AG08395 (cell line): Measurements from ENCODE around the gene ABHD12.
"Not testable (repeated sequence)": the region's sequence is repeated elsewhere in the genome, so short reads cannot be mapped to it uniquely, and the experiment has no call there.

Source experiments
- DNase-seq: peaks from one replicate; pipeline ENCODE4 v3.0.0; 2012; ENCODE audit warnings: mixed read lengths, low spot score

The ABHD12 gene

GRCh38 chr20:25390538-25391528, at the start of gene ABHD12:
ABHD12 (minus strand) TSS chr20:25390835; CDS start chr20:25390703, 132 bp downstream.
- peak; percentile 97 for DNase-seq

GRCh38 chr20:25439328-25439727, 48.7 kb upstream of the ABHD12 start:
- DNase-seq: no peak

- no peak for DNase-seq
These were observed 46.5 kb upstream of the ABHD12 start for GRCh38 chr20:25437153-25437581.

GRCh38 chr20:25424536-25424935, 33.9 kb upstream of the ABHD12 start:
- DNase-seq: no peak

GRCh38 chr20:25422032-25422431, 31.4 kb upstream of the ABHD12 start:
- no peak for DNase-seq

- DNase-seq: no peak
These were observed 30.5 kb upstream of the ABHD12 start for GRCh38 chr20:25421102-25421501.

- no peak for DNase-seq
These were observed 28.1 kb upstream of the ABHD12 start for GRCh38 chr20:25418776-25419175.

- no peak for DNase-seq
These were observed 18.3 kb upstream of the ABHD12 start for GRCh38 chr20:25408890-25409289.

GRCh38 chr20:25408170-25408547, 17.5 kb upstream of the ABHD12 start:
- DNase-seq: no peak

GRCh38 chr20:25407311-25408169, 16.9 kb upstream of the ABHD12 start, which contains the start of gene GINS1:
GINS1 (plus strand) TSS chr20:25407673; CDS start chr20:25407821, 148 bp downstream.
- peak; percentile 95 for DNase-seq

GRCh38 chr20:25402583-25402982, 11.9 kb upstream of the ABHD12 start:
- no peak for DNase-seq

- not testable (repeated sequence) for DNase-seq
These were observed 9.7 kb upstream of the ABHD12 start for GRCh38 chr20:25400291-25400732.

- peak; percentile 76 for DNase-seq
These were observed 8.4 kb upstream of the ABHD12 start for GRCh38 chr20:25399037-25399430.

GRCh38 chr20:25398376-25399036, 7.9 kb upstream of the ABHD12 start:
- DNase-seq: no peak

- DNase-seq: no peak
These were observed 7.2 kb upstream of the ABHD12 start for GRCh38 chr20:25397821-25398220.

- DNase-seq: no peak
These were observed 6.5 kb upstream of the ABHD12 start for GRCh38 chr20:25397096-25397495.

- DNase-seq: no peak
These were observed 4.4 kb upstream of the ABHD12 start for GRCh38 chr20:25394996-25395395.

- DNase-seq: no peak
These were observed 3.6 kb upstream of the ABHD12 start for GRCh38 chr20:25394276-25394675.

GRCh38 chr20:25389858-25390537, 637 bp downstream of the ABHD12 start:
- peak; percentile 14 for DNase-seq

- peak; percentile 33 for DNase-seq
These were observed 1.2 kb downstream of the ABHD12 start for GRCh38 chr20:25389401-25389857.

GRCh38 chr20:25382704-25383370, 7.8 kb downstream of the ABHD12 start:
- DNase-seq: no peak
